GM19239 (cell line): ENCODE results near the gene SP3.
A peak's percentile ranks its signal among the peaks of the same experiment; 100 is the strongest.

Source experiments
- DNase-seq: peaks from one replicate; pipeline ENCODE4 v3.0.0; 2011; ENCODE audit warnings: low spot score; ENCODE audit not compliant: insufficient read length
- FAIRE-seq: peaks from 2 replicates; lab custom pipeline; 2011; peaks lifted over from hg19 to GRCh38; lab: Jason Lieb, UNC

SP3 gene

GRCh38 chr2:173970516-173970924, 5.3 kb upstream of the SP3 start:
- DNase-seq (no peak), FAIRE-seq (peak; percentile 18)

- no peak for DNase-seq
- FAIRE-seq, result no peak
Measured at GRCh38 chr2:173969886-173970285, 4.7 kb upstream of the SP3 start.

- DNase-seq, result no peak
- no peak for FAIRE-seq
Measured at GRCh38 chr2:173968551-173968950, 3.4 kb upstream of the SP3 start.

DNA sequence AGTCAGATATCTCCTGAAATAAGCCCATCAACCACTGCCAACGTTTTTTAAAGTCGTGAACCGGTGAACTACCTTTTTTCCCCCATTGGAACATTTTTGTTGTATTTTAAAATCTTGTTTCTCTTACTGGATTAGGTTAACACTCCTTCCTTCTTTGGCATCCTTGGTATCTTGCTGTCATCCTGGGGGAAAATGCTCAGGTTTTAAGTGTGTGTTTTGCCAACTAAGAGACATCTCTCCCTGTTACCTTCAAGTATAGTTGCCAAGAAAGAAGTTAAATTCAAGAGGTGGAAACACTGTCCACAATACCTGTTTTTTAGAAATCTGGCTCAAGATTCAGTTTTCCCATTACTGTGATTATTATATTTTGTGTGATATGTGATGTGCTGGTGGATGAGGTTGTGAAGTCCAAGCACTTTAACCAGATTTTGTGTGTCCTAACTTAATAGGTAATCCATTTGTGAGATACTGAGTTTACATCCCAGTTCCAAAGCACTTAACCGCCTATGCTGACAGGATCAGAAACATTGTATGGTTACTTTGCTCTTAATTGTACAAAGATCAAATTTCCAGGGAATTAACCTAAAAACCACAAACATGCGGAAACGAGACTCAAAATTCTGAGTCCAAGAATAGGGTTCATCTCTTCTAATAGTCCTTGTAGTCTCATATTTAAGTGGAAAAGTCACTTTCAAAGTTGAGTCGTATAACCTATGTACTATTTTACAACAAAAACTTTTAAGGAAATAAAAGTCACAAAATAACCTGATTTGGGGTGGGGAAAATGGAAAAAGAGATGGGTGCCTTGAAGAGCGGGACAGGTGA, 1.3 kb upstream of the SP3 start:
- no peak for DNase-seq
- FAIRE-seq, result peak; percentile 83

DNA sequence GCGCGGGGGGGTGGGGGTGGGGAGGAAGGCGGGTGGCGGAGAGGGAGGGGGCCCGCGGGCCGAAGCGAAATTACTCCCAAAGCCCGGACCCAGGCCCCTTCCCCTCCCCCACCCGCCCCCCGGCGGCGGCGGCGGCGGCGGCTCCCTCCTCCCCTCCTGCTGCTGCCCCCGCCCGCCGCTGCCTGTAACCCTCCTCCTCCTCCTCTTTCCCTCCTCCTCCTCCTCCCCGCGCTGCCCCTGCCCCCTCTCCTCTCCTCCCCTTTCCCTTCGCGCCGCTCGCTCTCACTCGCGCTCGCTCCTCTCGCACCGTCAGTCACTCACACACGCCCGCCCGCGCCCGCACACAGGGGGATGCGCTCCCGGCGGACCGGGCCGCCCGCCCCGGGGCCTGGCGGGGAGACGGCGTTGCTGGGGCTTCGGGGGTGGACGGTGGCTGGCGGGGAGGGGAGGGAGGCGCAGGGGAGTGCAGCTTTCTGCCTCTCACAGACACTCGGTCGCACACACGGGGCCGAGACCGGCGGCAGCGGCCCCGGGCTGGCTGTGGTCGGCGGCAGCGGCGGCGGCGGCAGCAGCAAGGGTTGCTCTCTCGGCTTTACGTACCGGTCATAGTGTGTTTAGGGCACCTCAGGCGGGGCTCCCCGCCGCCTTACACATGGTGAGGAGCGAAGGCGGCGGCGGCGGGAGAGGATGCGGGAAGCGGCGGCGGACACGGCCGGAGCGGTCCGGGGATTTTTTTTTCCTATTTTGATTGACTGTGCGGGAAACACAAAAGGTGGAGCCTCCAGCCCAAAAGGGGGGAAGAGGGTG, 405 bp downstream of the SP3 start:
- peak; percentile 57 for FAIRE-seq
- DNase-seq, result peak; percentile 33

DNA sequence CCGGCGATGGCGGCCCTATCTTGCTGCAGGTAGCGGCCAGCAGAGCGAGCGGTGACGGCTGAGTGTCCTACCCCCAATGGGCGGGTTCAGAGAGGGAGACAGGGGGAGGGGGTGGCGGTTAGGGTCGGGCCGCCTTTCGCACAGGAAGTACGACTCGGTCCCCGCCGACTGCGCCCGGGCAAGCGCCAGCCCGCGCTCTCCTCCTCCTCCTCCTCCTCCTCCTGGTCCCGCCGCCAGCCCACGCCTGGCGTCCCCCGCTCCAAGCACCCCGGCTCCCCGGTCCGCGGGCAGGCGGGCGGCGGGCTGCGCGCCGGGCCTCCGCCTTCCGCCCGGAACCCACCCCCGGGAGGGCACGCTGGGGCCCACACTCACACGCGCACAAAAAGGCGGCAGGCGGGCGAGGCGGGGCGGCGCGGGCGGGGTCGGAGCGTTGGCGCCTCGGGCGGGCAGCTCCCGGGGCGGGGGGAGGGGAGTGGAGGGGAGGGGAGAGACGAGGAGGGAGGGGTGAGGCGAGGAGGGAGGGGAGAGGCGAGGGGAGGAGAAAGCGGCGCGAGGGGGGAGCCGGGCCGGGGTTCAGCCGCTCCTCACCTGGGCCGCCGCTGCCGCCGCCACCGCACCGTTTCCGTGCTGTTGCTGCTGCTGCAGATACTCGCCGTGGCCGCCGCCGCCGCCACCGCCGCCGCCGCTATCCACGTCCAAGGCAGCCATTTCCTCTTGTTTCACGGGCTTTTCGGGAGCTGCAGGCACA, 1.2 kb downstream of the SP3 start:
- DNase-seq, result peak; percentile 72
- peak; percentile 79 for FAIRE-seq

- DNase-seq (peak; percentile 37), FAIRE-seq (peak; percentile 91)
Measured at GRCh38 chr2:173963323-173963816, 1.8 kb downstream of the SP3 start.

- DNase-seq, result no peak
- no peak for FAIRE-seq
Measured at GRCh38 chr2:173962583-173963110, 2.5 kb downstream of the SP3 start.

DNA sequence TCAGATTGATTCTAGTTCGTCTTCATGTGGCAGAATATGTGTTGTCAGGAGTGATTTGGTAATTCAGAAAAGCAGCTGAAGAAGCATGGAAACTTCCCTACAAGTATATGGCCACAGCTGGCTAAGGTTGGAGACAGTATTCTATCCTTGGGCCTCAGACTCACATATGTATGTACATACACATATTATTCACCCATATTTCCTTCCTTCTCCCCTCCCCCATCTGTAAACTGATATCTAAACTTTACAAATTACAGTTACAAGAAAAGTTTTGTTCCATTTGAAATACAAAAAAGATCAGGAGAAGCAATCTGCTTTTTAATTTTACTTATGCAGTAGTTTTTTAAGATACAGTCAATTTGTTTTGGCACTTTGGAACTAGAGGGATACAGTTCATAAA, 3.1 kb downstream of the SP3 start:
- DNase-seq, result no peak
- peak; percentile 75 for FAIRE-seq

DNA sequence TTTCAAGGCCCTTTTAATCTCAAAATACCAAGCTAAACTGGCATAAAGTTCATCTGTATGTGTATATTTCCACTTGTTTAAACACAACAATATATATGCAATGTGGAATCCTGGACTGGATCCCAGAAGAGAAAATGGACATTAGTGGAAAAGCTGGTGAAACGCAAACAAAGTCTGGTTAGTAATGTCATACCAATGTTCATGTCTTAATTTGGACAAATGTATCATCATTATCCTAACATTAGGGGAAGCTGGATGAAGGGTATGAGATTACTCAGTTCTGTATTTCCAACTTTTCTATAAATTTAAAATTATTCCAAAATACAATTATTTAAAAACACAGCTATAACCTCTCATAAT, 3.8 kb downstream of the SP3 start:
- DNase-seq (no peak), FAIRE-seq (no peak)

DNA sequence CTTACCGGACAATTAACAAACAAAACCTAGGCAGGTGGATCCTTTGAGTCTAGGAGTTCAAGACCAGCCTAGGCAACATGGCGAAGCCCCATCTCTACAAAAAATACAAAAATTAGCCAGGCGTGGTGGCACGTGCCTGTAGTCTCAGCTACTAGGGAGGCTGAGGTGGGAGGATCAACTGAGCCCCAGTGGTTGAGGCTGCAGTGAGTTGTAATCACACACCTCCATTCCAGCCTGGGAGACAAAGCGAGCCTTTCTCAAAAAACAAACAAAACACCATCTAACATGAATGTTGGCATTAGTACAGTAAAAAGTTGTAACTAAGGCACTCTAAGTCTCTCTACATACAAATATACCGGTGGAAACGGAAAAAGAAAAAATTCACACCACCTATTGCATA, 5.3 kb downstream of the SP3 start:
- no peak for FAIRE-seq

GRCh38 chr2:173959358-173959884, 5.8 kb downstream of the SP3 start:
- DNase-seq (no peak), FAIRE-seq (peak; percentile 8)

More for the DNA sequence above, 5.3 kb downstream of the SP3 start:
- no peak for DNase-seq

DNA sequence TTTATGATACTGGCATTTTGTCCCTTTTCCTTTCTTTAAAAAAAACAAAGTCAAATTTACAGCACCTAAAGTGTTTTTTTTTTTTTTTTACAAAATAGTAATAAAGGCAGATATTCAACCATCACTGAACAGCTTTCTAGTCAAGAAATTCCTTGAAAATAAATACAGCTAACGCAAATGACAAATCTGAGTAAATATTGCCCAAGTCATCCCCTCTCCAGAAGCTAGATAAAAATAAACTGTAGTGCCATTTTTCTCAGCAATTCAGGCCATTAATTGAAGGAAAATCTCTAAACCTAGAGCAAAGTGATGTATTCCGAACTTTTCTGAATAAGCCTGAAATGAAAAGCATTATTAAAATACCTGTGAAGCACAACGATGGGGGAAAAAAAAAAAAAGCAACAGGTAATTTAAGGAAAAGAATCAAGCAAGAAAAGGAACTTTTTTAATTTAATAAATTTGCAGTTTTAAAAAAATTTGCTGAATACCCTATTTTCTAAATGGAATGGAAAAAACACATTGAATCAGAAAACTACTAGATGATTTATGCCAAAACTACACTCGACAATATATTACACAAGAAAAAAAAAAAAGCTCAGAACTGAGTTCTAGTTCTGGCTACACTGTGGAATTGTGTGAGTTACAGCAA, 6.9 kb downstream of the SP3 start:
- FAIRE-seq (peak; percentile 14), DNase-seq (no peak)

DNA sequence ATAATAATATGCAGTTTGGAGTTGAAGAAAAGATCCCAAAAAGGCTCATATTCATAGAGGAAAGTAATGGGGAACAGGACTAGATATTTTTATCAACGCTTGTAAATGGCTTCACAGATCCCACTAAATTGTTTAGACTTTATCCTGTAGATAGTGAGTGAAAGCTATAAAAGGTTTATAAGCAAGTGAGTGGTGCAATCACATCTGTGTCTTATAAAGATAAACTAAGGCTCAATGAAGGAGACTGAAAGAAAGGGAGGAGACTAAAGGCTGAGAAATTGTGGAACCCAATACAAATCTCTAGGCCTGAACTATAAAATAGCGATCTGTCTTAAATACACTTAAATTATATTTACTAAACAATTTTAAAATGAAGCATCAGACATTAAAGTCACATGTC, 7.7 kb downstream of the SP3 start:
- DNase-seq, result no peak
- no peak for FAIRE-seq

GRCh38 chr2:173956454-173956853, 8.7 kb downstream of the SP3 start:
- FAIRE-seq, result no peak
- DNase-seq, result no peak

- DNase-seq, result no peak
- no peak for FAIRE-seq
Measured at GRCh38 chr2:173955867-173956266, 9.3 kb downstream of the SP3 start.

- peak; percentile 14 for FAIRE-seq
- DNase-seq, result no peak
Measured at GRCh38 chr2:173955004-173955403, 10.2 kb downstream of the SP3 start.

DNA sequence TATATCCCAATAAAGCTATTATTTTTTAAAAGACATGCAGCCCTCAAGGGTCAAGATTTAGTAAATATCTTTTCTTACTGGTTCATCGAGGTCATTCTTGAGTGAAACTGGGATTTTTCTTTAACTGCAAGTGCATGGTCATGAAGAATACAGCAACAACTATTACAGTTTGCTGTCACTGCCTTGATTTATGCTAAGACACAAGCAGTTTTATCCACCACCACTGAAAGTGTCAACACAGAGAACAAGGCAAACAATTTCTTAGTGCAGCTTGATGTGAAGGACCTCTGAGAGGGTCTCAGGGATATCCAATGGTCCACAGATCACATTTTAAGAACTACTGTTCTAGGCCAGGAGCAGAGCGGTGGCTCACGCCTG, 12.1 kb downstream of the SP3 start:
- DNase-seq (no peak), FAIRE-seq (no peak)

- DNase-seq (no peak), FAIRE-seq (peak; percentile 90)
Measured at GRCh38 chr2:173952267-173953046, 12.7 kb downstream of the SP3 start.
